HG03064 (cell line): Measurements from ENCODE around the gene ATP6AP2.
A peak's percentile ranks its signal among the peaks of the same experiment; 100 is the strongest.

Experiments
- ATAC-seq: cut with Tn5 transposase; IDR thresholded peaks from one replicate; pipeline ENCODE4 v1.9.1; 2021; ENCODE audit warnings: low read depth; ENCODE audit not compliant: unreplicated experiment

The ATP6AP2 gene

GRCh38 chrX:40632199-40632598, 51.4 kb downstream of the ATP6AP2 start:
- ATAC-seq, result no peak

DNA sequence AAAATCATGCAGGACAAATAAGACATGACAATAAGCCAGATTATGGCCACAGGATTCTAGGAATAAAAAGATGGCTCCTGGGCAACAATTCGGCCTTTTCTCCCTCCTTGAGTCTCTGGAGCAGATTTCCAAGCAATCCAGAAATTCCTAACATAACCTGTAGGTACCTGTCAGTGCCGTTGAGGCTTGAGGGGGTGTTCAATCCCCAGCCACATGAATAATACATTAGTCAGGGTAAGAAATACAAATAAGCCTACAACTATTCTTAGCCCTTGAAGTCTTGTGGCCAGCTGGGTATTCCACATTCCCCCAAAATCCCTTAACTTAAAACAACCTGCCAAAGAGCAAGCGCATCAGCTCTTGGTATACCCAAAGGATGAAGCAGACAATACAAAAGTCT, 56.9 kb downstream of the ATP6AP2 start:
- no peak for ATAC-seq

GRCh38 chrX:40644176-40644575, 63.4 kb downstream of the ATP6AP2 start:
- no peak for ATAC-seq

- peak; percentile 33 for ATAC-seq
Measured at GRCh38 chrX:40644821-40645358, 64.1 kb downstream of the ATP6AP2 start.

GRCh38 chrX:40646489-40647306, 65.9 kb downstream of the ATP6AP2 start:
- peak; percentile 24 for ATAC-seq

DNA sequence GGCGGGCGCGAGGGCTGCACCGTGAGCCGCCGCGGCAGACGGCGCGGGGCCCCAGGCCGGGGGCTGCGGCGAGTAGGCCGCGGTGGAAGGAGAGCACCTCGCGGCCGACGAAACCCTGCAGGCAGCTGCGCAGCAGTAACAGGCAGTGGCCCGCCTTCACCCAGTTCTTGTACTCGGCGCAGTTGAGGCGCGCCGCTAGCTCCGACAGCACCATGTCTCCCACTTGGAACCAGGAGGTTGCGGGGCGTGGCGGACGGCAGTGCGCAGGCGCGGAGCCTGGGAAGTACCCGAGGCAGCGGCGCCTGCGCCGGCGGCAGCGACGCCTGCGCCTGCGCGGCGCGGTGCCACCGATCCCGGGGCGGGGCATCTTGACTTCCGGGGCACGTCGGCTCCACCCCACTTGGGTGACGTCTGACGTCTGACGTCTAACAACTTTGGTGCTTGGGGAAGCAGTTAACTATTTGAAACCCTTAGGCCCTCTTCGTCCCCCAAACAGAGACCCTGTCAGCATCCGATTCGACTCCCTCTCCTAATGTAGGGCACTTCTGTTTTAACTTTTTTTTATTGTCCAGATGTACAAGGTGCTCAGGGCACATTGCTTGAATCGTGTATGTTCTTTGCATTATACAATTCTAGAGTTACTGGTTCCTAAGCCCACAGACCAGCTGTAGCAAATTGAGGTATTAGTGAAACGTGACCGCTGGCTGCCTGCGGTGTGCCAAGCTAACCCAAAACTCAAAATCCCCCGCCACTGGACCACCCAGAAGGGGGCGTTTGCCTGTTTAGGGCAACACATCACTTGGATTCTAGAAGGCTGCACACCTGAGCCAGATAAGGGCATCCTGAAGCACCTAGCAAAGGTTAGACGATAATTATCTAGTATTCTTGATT, 66.8 kb downstream of the ATP6AP2 start, which contains the start of gene CXorf38:
Gene CXorf38, minus strand, starts transcription at position 255 of the 891 bp plus-strand sequence. Its CDS starts 41 bp downstream, at position 214.
- ATAC-seq, result peak; percentile 57

DNA sequence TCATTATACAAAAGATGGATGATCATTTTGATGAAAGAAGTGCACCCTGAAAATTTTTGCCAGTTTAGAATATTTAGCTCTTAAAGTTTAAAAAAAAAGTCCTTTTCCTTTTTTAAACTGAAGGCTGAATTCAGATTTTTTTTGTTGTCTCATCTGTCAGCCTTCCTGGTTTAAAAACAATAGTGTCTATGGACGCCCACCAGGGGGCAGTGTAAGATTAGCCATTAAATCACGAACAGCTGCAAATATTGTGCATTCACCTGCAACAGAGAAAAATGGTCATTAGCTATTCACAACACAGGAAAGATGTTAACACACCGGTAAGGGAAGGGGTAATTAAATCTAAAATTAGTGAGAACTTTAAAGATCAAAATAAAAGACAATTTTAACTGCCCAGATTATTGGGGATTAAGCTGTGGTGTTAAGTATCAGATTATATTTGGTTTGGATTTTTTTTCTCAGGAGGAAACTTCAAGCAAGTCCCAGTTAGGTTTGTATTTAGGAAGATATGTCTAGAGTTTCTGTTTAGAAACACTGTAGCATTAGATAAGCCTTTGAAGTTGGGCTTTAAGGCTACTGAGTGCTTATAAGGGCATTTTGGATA, 71.0 kb downstream of the ATP6AP2 start:
- ATAC-seq, result no peak

GRCh38 chrX:40652664-40653063, 71.9 kb downstream of the ATP6AP2 start:
- ATAC-seq, result no peak

GRCh38 chrX:40653535-40653934, 72.8 kb downstream of the ATP6AP2 start:
- no peak for ATAC-seq
